ENCODE measurements around the gene KDM2A. TPM values are rescaled to one million over a fixed set of nuclear protein-coding genes. Genes with fewer than 3 reads are reported as not detected.

The KDM2A gene
- total RNA-seq, 1 donor from 2014 or later: 34.1 TPM

DNA sequence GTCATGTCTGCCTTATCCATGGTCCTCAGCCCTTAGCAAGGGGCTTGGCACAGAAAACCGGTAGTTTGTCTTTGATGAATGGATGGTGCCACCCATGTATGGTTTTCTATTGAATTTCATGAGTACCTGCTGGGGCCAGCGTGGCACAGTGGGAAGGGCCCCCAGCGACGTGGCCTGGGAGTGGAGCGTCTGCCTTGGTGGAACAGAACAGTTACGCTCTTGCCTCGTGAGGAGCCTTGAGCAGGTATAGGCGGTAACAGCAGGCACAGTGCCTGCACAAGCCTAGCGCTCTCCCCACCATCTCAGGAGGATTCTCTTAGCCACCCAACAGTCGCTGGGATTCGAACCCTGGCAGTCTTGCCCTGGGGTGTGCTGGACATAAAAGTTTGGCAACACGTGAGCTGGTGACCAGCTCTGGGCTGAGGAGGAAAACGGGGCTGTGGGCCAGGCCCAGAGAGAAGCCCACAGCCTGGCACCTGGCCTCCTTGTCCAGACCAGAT, 181.2 kb downstream of the KDM2A start:
- TF ChIP-seq, protein P1, sequence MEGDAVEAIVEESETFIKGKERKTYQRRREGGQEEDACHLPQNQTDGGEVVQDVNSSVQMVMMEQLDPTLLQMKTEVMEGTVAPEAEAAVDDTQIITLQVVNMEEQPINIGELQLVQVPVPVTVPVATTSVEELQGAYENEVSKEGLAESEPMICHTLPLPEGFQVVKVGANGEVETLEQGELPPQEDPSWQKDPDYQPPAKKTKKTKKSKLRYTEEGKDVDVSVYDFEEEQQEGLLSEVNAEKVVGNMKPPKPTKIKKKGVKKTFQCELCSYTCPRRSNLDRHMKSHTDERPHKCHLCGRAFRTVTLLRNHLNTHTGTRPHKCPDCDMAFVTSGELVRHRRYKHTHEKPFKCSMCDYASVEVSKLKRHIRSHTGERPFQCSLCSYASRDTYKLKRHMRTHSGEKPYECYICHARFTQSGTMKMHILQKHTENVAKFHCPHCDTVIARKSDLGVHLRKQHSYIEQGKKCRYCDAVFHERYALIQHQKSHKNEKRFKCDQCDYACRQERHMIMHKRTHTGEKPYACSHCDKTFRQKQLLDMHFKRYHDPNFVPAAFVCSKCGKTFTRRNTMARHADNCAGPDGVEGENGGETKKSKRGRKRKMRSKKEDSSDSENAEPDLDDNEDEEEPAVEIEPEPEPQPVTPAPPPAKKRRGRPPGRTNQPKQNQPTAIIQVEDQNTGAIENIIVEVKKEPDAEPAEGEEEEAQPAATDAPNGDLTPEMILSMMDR (conservative IDR thresholded peaks at IDR 0.05; ENCODE audit: low read depth, low read length): no peak
- H3K4me3 ChIP-seq (ENCODE audit: low read depth, low read length): no peak overlapping the region
- no peak for DNase-seq (ENCODE audit: low read depth)

DNA sequence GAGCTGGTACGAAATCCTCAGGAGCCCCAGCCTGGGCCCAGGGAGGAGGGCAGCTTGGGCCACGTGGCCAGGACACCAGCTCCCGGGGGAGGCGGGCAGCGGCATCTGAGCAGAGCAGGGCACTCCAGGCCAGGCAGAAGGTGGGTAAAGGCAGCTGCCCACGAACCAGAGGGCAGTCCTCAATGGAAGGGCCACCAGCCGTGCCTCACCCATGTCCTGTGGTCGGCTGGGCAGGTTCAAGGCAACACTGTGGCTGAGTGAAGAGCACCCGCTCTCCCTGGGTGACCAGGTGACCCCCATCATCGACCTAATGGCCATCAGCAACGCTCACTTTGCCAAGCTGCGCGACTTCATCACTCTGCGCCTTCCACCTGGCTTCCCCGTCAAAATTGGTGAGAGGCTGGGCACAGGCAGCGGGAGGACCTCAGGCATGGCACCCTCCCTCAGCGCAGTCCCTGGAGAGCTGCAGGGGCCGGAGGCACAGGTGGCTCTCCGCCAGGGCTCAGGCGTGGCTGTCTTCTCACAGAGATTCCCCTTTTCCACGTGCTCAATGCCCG, 181.8 kb downstream of the KDM2A start:
- DNase-seq (ENCODE audit: low read depth): no peak
- TF ChIP-seq, protein P1 (conservative IDR thresholded peaks at IDR 0.05; ENCODE audit: low read depth, low read length): no peak
- H3K4me3 ChIP-seq (ENCODE audit: low read depth, low read length): no peak overlapping the region

DNA sequence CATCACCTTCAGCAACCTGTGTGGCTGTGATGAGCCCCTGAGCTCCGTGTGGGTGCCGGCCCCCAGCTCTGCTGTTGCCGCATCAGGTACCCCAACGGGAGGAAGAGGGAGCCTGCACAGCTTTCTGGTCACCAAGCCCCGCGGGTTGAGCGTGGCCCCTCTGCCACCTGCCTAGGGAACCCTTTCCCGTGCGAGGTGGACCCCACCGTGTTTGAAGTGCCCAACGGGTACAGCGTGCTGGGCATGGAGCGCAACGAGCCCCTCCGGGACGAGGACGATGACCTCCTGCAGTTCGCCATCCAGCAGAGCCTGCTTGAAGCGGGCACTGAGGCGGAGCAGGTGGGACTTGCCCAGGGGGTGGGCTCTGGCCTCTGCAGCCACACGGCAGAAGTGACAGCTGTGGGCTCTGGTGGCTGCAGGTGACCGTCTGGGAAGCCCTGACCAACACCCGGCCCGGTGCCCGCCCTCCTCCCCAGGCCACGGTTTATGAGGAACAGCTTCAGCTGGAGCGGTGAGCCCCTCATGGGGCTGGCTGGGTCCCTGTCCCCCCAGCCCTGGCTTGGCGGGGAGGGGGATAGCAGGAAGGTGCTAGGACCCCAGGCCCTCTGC, 182.4 kb downstream of the KDM2A start:
- no peak for DNase-seq (ENCODE audit: low read depth)
- peak overlapping the region; percentile 66 for H3K4me3 ChIP-seq (ENCODE audit: low read depth, low read length)
- TF ChIP-seq, protein P1 (conservative IDR thresholded peaks at IDR 0.05; ENCODE audit: low read depth, low read length): no peak

DNA sequence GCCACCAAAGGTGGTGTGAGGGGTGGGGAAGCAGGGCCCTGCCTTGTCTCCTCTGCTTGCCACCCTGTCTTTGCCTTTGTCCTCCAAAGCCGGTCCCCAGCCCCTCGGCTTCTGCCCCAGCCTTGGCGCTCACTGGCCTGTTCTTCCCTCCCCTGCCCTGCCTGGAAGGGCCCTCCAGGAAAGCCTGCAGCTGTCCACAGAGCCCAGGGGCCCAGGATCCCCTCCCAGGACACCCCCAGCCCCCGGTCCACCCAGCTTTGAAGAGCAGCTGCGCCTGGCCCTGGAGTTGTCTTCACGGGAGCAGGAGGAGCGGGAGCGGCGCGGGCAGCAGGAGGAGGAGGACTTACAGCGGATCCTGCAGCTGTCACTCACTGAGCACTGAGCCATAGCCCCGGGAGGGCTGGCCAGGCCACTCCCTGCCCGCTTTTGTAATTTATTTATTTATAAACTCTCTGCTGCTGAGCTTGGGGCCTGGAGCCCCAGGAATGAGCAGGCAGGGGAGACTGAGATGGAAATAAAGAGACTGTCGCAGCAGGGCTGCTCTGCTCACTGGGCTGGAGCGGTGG, 183.0 kb downstream of the KDM2A start:
- peak overlapping the region; percentile 66 for H3K4me3 ChIP-seq (ENCODE audit: low read depth, low read length)
- TF ChIP-seq, protein P1 (conservative IDR thresholded peaks at IDR 0.05; ENCODE audit: low read depth, low read length): no peak
- peak; percentile 42 for DNase-seq (ENCODE audit: low read depth)

DNA sequence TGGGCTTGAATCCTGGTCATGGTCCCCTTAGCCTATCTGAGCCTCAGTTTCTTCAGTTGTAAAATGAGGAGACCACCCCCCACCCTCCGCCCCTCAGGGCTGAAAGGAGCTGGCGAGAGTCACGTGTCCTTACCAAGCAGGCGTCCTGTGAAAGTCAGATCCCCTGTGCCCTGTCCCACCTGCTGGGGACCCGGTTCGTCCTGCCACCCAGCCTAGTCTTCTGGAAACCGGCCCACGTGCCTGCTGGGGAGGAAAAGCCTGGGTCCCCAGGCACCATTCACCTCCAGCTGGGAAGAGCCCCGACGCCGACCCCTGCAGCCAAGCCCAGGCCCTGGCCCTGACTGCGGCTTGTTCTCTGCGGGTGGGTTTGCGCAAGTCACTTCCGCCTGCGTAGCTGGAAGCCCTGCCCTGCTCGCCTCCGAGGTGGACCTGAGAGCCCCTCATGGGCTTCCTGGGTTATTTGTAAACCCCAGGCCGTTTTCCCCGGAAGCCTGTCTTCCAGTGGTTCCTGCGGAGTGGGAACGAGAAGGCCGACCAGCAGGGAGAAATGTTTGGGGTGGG, 183.6 kb downstream of the KDM2A start:
- TF ChIP-seq, protein P1 (conservative IDR thresholded peaks at IDR 0.05; ENCODE audit: low read depth, low read length): no peak
- peak overlapping the region; percentile 66 for H3K4me3 ChIP-seq (ENCODE audit: low read depth, low read length)
- DNase-seq (ENCODE audit: low read depth): no peak

DNA sequence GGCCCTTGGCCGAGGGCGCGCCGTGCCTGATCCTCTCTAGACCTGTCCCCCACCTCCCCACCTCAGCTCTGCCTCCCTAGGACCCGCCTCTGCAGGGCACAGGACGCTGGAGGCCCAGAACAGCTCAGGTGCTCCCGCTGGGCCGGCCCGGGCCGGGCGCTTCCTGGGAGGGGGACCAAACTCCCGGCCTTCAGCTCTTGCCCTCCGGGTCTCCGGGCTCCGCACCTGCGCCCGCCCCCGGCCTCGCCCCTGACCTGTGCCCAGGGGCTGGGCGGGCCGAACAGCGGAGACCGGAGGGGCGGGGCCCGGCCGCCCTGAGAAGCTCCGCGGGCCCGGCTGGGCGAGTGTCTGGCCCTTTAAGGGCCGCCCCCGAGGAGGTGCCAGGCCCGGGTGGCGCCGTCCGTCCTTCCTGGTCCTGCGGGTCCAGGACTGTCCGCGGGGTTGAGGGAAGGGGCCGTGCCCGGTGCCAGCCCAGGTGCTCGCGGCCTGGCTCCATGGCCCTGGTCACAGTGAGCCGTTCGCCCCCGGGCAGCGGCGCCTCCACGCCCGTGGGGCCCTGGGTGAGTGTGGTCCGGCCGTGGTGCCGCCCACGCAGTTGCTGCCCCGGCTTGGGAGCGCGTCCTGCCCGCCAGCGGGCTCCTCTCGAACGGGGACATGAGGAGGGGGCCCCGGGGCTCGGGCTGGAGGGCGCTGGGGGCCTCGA, 184.2 kb downstream of the KDM2A start, which contains the start of gene SSH3:
Gene SSH3 (plus strand): TSS at position 399 of the 703 bp plus-strand sequence. CDS start 96 bp downstream, at position 495.
- DNase-seq (ENCODE audit: low read depth): no peak
- TF ChIP-seq, protein P1 (conservative IDR thresholded peaks at IDR 0.05; ENCODE audit: low read depth, low read length): no peak
- peak within 1 kb of the TSS; percentile 66 for H3K4me3 ChIP-seq (ENCODE audit: low read depth, low read length)
